ENCODE data around the gene DNMT3A. TPM values are rescaled to one million over a fixed set of nuclear protein-coding genes. Genes with fewer than 3 reads are reported as not detected.

Gene DNMT3A
- total RNA-seq, 4 donors from 2014 or later, result 11.3 to 29.5 (median 16.9) TPM

DNA sequence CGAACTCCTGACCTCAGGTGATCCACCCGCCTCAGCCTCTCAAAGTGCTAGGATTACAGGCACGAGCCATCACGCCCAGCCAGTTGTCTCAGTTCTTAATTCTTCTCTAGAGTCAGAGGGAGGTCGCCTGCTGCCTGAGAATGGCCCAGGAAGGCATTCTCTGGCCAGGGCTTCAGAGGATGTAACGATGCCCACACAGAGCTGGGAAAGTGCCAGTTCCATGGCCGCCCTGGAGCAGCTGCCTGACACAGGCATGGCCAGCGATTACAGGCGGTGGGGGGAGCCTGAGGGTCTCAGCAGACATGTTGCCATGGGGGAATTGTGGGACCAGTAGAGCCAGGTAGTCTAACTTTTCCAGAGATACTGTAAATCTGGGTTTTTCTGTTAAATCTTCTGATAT is 25.6 kb upstream of the DNMT3A start:
- H3K4me1 ChIP-seq, result peaks cover 0 to 7% (median 7%) of the 10 kb centered on the region in 4 donors
- DNase-seq (ENCODE audit: extremely low spot score), result no peak
- H3K9me3 ChIP-seq, result no peaks in the 10 kb centered on the region
- intact Hi-C loops (cut with DNase I), result loop anchor here (10.0 kb wide), 1 partner anchor 298 kb away; no protein-coding TSS in a partner anchor
- TF ChIP-seq CTCF (IDR thresholded peaks at IDR 0.05) (no peak), POLR2A (IDR thresholded peaks at IDR 0.05; ENCODE audit: low read depth) (no peak), POLR2AphosphoS5 (IDR thresholded peaks at IDR 0.05) (no peak), EP300 (IDR thresholded peaks at IDR 0.05) (no peak)
- no peak overlapping the region for H3K27ac ChIP-seq (replicated peaks in 1 of 4)
- no peaks in the 10 kb centered on the region for H3K27me3 ChIP-seq
- H3K36me3 ChIP-seq, result no peaks in the 10 kb centered on the region
- WGBS, result 91% methylated on average over 9 of the region's 9 CpGs
- no peak overlapping the region for H3K4me3 ChIP-seq

DNA sequence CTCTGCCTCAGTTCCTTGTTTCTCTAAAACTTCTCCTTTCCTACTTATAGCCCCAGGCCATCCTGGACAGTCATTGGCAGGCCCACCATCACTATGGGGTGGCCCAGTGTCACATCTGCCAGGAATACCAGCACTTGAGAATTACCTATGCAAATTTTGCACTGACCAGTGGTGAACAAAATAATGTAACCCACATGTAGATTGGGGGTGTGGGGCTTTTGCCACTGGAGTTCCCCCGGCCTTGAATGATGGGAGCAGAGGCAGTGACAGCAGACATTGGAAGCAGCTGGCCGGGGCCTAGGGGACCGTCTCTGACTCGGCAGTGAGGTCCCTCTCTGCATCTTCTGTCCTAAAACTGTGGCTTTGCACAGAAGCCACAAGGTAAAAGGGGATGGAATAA is 24.9 kb upstream of the DNMT3A start:
- intact Hi-C loops (cut with DNase I), result loop anchor here (10.0 kb wide), 1 partner anchor 298 kb away; no protein-coding TSS in a partner anchor
- Histone ChIP-seq H3K4me3 (no peak overlapping the region), H3K36me3 (no peaks in the 10 kb centered on the region), H3K27me3 (no peaks in the 10 kb centered on the region), H3K27ac (replicated peaks in 1 of 4) (no peak overlapping the region), H3K4me1 (peaks cover 2 to 12% (median 11%) of the 10 kb centered on the region in 4 donors), H3K9me3 (no peaks in the 10 kb centered on the region)
- no peak for DNase-seq (ENCODE audit: extremely low spot score)
- TF ChIP-seq CTCF (IDR thresholded peaks at IDR 0.05), result no peak
- no peak for TF ChIP-seq POLR2AphosphoS5 (IDR thresholded peaks at IDR 0.05)
- TF ChIP-seq POLR2A (IDR thresholded peaks at IDR 0.05; ENCODE audit: low read depth), result no peak
- no peak for TF ChIP-seq EP300 (IDR thresholded peaks at IDR 0.05)
- WGBS, result 93% methylated on average over 4 of the region's 4 CpGs

GRCh38 chr2:25365241-25365640 is 23.5 kb upstream of the DNMT3A start:
- Histone ChIP-seq H3K36me3 (no peaks in the 10 kb centered on the region), H3K9me3 (no peaks in the 10 kb centered on the region), H3K4me3 (no peak overlapping the region), H3K27ac (replicated peaks in 1 of 4) (no peak overlapping the region), H3K4me1 (peaks cover 6 to 16% (median 15%) of the 10 kb centered on the region in 4 donors), H3K27me3 (peaks cover 0 to 8% (median 0%) of the 10 kb centered on the region in 4 donors)
- 57% methylated on average over 5 of the region's 5 CpGs for WGBS
- DNase-seq (ENCODE audit: extremely low spot score), result no peak
- TF ChIP-seq CTCF (IDR thresholded peaks at IDR 0.05) (no peak), POLR2A (IDR thresholded peaks at IDR 0.05; ENCODE audit: low read depth) (no peak), EP300 (IDR thresholded peaks at IDR 0.05) (no peak), POLR2AphosphoS5 (IDR thresholded peaks at IDR 0.05) (no peak)
- intact Hi-C loops (cut with DNase I), result loop anchor here (10.0 kb wide), 1 partner anchor 300 kb away; no protein-coding TSS in a partner anchor

- WGBS, result 89% methylated on average over 7 of the region's 7 CpGs
- intact Hi-C loops (cut with DNase I), result loop anchor here (10.0 kb wide), 1 partner anchor 301 kb away; no protein-coding TSS in a partner anchor
- H3K9me3 ChIP-seq, result no peaks in the 10 kb centered on the region
Observed at GRCh38 chr2:25363733-25364132, 22.0 kb upstream of the DNMT3A start.

More at GRCh38 chr2:25363733-25364132, 22.0 kb upstream of the DNMT3A start:
- no peak for DNase-seq (ENCODE audit: extremely low spot score)
- Histone ChIP-seq H3K27ac (replicated peaks in 1 of 4) (no peak overlapping the region), H3K27me3 (peaks cover 0 to 12% (median 0%) of the 10 kb centered on the region in 4 donors), H3K4me3 (no peak overlapping the region), H3K36me3 (no peaks in the 10 kb centered on the region), H3K4me1 (peaks cover 6 to 16% (median 15%) of the 10 kb centered on the region in 4 donors)
- TF ChIP-seq POLR2A (IDR thresholded peaks at IDR 0.05; ENCODE audit: low read depth) (no peak), EP300 (IDR thresholded peaks at IDR 0.05) (no peak), POLR2AphosphoS5 (IDR thresholded peaks at IDR 0.05) (no peak), CTCF (IDR thresholded peaks at IDR 0.05) (no peak)
